Measurements from ENCODE around the gene REELD1. TPM values are rescaled to one million over a fixed set of nuclear protein-coding genes. Genes with fewer than 3 reads are reported as not detected.

The REELD1 gene
- total and polyA plus RNA-seq, 10 of the 15 experiments (the other 5 are each of a cell fraction or from before 2014, with no cell fraction given): 0.11 to 3.9 (median 0.62) TPM

- TF ChIP-seq PRDM15 (CRISPR knock-in tag; IDR thresholded peaks at IDR 0.05) (no peak), NR2C2 (IDR thresholded peaks at IDR 0.05; ENCODE audit: borderline replicate concordance, control insufficient read depth, insufficient read length, low read depth) (no peak), FOS (IDR thresholded peaks at IDR 0.05; ENCODE audit: borderline replicate concordance, extremely low read depth, insufficient read length) (no peak), RB1 (IDR thresholded peaks at IDR 0.05; ENCODE audit: borderline replicate concordance) (no peak), RAD21 (IDR thresholded peaks at IDR 0.05; ENCODE audit: insufficient read depth, low read depth, low read length) (no peak), BCLAF1 (IDR thresholded peaks at IDR 0.05) (no peak), RELA (IDR thresholded peaks at IDR 0.05; ENCODE audit: borderline replicate concordance, partially characterized antibody) (peak; percentile 59), CUX1 (IDR thresholded peaks at IDR 0.05; ENCODE audit: insufficient replicate concordance, low read depth, low read length) (peak; percentile 27), IKZF1 (conservative IDR thresholded peaks at IDR 0.05) (peak; percentile 88), CEBPB (IDR thresholded peaks at IDR 0.05; ENCODE audit: borderline replicate concordance in 1 of 2, low read depth in 2 of 2, low read length in 2 of 2) (no peak), EED (IDR thresholded peaks at IDR 0.05; ENCODE audit: low read depth) (peak; percentile 96), NRF1 (conservative IDR thresholded peaks at IDR 0.05; ENCODE audit: low read depth, low read length) (no peak), TBL1XR1 (IDR thresholded peaks at IDR 0.05; ENCODE audit: low read depth, low read length) (peak; percentile 62; the same call in 1 of the 2 replicates)
- TF ChIP-seq, protein P1, sequence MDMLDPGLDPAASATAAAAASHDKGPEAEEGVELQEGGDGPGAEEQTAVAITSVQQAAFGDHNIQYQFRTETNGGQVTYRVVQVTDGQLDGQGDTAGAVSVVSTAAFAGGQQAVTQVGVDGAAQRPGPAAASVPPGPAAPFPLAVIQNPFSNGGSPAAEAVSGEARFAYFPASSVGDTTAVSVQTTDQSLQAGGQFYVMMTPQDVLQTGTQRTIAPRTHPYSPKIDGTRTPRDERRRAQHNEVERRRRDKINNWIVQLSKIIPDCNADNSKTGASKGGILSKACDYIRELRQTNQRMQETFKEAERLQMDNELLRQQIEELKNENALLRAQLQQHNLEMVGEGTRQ (IDR thresholded peaks at IDR 0.05; ENCODE audit: borderline replicate concordance, low read depth, low read length): no peak
- TF ChIP-seq, protein P2, sequence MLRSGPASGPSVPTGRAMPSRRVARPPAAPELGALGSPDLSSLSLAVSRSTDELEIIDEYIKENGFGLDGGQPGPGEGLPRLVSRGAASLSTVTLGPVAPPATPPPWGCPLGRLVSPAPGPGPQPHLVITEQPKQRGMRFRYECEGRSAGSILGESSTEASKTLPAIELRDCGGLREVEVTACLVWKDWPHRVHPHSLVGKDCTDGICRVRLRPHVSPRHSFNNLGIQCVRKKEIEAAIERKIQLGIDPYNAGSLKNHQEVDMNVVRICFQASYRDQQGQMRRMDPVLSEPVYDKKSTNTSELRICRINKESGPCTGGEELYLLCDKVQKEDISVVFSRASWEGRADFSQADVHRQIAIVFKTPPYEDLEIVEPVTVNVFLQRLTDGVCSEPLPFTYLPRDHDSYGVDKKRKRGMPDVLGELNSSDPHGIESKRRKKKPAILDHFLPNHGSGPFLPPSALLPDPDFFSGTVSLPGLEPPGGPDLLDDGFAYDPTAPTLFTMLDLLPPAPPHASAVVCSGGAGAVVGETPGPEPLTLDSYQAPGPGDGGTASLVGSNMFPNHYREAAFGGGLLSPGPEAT (IDR thresholded peaks at IDR 0.05; ENCODE audit: low read depth): peak; percentile 96
Observed at GRCh38 chr4:146271466-146271865, 57.1 kb downstream of the REELD1 start (continued).
